NCI-H1417 (cell line): ENCODE measurements around the gene EXOC3.

ENCODE experiments used
- DNase-seq, 3 experiments: peaks; one replicate each; lab custom pipeline; 2025; lab: John Stamatoyannopoulos, UW

Gene EXOC3

GRCh38 chr5:439181-439580 lies 3.8 kb upstream of the EXOC3 start:
- no peak for DNase-seq

- DNase-seq: no peak
These were observed 3.3 kb upstream of the EXOC3 start for GRCh38 chr5:439636-440035.

GRCh38 chr5:440401-441201 lies 2.4 kb upstream of the EXOC3 start:
- DNase-seq: no peak

GRCh38 chr5:441996-442334 lies 1.0 kb upstream of the EXOC3 start:
- DNase-seq: no peak

GRCh38 chr5:443239-444151 lies 519 bp downstream of the EXOC3 start:
- peak; percentile 51 to 81 (median 73) for DNase-seq

- no peak for DNase-seq
These were observed 1.2 kb downstream of the EXOC3 start for GRCh38 chr5:444226-444625.

GRCh38 chr5:445591-445990 lies 2.6 kb downstream of the EXOC3 start:
- DNase-seq: no peak

- no peak for DNase-seq
These were observed 3.3 kb downstream of the EXOC3 start for GRCh38 chr5:446066-446882.

DNA sequence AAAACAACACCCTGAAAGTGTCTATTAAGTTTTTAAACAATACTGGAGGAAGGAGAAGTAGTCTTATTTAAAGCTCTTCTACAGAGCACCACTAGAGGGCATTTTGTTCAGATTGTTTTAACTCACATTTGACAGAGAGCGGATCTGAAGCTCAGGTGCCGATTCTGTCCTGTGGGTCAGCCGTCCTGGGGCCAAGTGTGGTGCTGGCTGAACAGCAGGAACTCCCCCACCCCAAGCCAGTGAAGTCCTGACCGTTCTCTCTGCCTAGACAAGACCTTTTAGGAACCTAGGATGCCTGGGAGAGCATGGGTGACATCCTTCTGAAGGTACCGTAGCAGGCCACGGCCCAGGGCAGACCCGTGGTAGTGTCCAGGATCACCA lies 3.9 kb downstream of the EXOC3 start:
- DNase-seq: peak in 2 of 3 experiments; percentile 34 to 61

- no peak for DNase-seq
These were observed 4.5 kb downstream of the EXOC3 start for GRCh38 chr5:447501-447900.

DNA sequence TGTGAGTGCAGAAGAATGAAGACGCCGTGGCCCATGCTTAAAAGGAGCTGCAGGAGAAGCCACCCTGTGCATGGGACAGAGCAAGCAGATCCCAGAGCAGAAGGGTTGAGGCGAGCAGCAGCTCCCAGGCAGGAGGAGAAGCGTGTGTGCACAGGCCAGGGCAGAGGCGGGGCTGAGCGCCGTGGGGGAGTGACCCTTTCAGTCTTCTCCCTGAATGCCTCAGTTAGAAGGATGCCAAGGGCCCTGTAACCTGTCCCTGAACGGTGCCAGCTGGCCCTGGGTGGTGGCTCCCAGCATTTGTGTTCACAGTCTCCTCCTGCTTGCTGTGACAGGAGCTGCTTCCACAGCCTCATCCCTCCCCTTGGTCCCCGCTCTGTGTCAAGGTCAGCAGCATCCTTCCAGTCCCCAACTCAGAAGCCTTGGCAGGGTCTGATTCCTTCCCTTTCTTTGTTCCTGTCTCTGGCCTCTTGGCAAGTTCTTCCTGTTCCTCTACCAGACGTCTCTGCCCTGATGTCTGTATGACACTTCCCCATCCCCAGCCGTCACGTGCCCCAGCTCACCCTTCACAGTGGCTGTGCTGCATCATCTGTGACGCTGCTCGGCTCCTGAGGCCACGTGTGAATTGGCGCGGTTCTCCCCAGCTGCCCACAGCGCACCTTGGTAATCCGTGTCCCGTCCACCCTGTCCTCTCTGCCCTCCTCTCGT lies 5.2 kb downstream of the EXOC3 start:
- no peak for DNase-seq

- DNase-seq: no peak
These were observed 5.8 kb downstream of the EXOC3 start for GRCh38 chr5:448766-449090.

DNA sequence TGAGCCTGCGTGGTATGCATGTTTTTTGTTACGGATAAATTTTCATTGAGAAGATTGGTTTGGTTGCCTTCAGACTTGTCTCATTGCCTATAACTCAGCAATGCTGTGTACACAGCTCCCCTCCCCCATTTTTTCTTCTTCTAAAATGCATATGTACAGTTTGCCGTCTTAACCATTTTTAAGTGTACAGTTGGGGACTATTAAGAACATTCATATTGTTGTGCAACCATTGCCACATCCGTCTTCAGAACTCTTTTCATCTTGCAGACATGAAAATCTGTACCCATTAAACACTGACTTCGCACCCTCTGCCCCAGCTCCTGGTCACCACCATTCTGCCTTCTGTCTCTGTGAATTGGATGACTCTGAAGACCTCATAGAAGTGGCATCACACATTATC lies 6.2 kb downstream of the EXOC3 start:
- no peak for DNase-seq

DNA sequence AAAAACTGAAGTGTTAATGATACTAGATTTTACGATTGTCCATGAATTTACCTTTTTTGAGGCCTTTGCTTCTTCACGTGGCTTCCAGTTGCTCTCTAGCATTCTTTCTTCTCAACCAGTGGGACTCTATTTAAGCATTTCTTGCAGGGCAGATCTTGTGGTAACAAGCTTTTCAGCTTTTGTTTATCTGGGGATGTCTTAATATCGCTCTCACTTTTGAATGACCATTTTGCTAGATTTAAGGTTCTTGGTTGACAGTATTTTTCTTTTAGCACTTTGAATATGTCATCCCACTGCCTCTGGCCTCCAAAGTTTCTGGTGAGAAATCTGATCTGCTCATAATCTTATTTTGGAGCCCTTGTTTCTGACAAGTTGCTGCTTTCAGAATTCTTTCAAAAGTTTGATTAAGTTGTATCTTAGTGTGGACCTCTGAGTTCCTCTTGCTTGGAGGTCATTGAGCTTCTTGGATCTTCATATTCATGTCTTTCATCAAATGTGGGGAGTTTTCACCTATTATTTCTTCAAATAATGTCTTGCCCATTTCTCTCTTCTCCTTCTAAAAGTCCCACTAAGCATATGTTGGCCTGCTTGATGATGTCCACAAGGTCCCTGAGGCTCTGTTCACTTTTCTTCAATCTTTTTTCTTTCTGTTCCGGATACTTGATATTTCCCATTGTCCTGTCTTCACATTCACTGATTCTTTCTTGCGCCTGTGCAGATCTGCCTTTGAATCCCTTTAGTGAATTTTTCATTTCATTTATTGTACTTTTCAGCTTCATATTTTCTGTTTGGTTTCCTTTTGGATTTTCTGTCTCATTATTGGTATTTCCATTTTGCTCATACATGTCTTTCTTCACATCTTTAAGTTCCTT lies 8.8 kb downstream of the EXOC3 start:
- no peak for DNase-seq

DNA sequence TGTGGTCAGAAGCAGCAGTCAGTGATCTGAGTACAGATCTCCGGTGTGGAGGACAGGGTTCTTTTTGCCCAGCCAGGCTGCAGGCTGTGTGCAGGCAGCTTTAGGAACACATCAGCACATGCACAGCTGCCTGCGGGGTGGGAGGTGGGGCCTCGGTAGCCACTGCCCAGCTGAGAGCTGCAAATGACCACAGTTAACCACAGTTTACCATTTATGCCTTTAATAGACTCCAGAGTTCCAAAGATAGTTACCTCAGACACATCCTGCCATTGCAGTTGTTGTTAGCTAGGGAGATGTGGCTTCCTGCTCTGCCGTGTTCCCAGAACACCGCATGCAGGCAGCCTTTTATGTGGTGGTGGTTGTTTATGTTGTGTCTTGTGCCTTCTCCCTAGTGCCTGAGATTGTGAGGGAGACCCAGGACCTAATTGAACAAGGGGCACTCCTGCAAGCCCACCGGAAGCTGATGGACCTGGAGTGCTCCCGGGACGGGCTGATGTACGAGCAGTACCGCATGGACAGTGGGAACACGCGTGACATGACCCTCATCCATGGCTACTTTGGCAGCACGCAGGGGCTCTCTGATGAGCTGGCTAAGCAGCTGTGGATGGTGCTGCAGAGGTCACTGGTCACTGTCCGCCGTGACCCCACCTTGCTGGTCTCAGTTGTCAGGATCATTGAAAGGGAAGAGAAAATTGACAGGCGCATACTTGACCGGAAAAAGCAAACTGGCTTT lies 10.2 kb downstream of the EXOC3 start:
- no peak for DNase-seq

- no peak for DNase-seq
These were observed 10.9 kb downstream of the EXOC3 start for GRCh38 chr5:453725-454481.

- DNase-seq: no peak
These were observed 12.0 kb downstream of the EXOC3 start for GRCh38 chr5:454936-455335.

- no peak for DNase-seq
These were observed 12.8 kb downstream of the EXOC3 start for GRCh38 chr5:455806-456205.

- DNase-seq: no peak
These were observed 13.6 kb downstream of the EXOC3 start for GRCh38 chr5:456351-457194.
